HepG2 (cell line): ENCODE measurements around the gene ECSCR. TPM values are rescaled to one million over a fixed set of nuclear protein-coding genes. Genes with fewer than 3 reads are reported as not detected.

Source experiments
- ATAC-seq: fragments of 200-7000 bp; cut with Tn5 transposase; 3 replicates; pipeline ENCODE4 v1.9.1; 2020; ENCODE audit warnings: mild to moderate bottlenecking, moderate library complexity
- BruUV-seq: library from RNA; stranded (reverse); fragments of 400-500 nt; replicated peaks from 2 replicates; lab custom pipeline; 2021; lab: Mats Ljungman, UMichigan
- CTCF ChIA-PET: fragments of 300-600 bp; formaldehyde crosslinking; extraction: SDS; loops from one replicate; lab custom pipeline; 2021; ENCODE audit warnings: low total read pairs, inconsistent platforms, low intra/inter-chr PET ratio; lab: Yijun Ruan, JAX
- POLR2A ChIA-PET: fragments of 350-600 bp; sonication (Branson Sonifier 250); formaldehyde crosslinking; loops from one replicate; lab custom pipeline; 2020; ENCODE audit warnings: antibody characterized with exemption, inconsistent platforms; lab: Yijun Ruan, JAX
- DNase-seq: peaks from one replicate; pipeline ENCODE4 v3.0.0-alpha.2; 2015; ENCODE audit warnings: low spot score
- FAIRE-seq: peaks from 3 replicates; lab custom pipeline; 2011; peaks lifted over from hg19 to GRCh38; lab: Jason Lieb, UNC
- H2AFZ ChIP-seq: one replicate; pipeline ENCODE4 v1.6.1; 2011; ENCODE audit warnings: low read length, inconsistent platforms
- H3K27ac ChIP-seq: fragments of 300-600 bp; 3 replicates; pipeline ENCODE4 v1.8.0; 2011; ENCODE audit warnings: mixed run types, mild to moderate bottlenecking, mixed read lengths, low read length, inconsistent platforms; ENCODE audit not compliant: insufficient read depth; ENCODE audit errors: extremely low read length
- H3K27me3 ChIP-seq, 2 experiments: fragments of 200-600 bp in 1 of 2; 2 replicates in 1 of 2; 3 replicates in 1 of 2; pipeline versions ENCODE4 v1.6.0 to v1.8.0; 2011; ENCODE audit warnings: low read length in 2 of 2, mild to moderate bottlenecking in 2 of 2, moderate library complexity in 2 of 2, inconsistent platforms in 1 of 2; ENCODE audit not compliant: insufficient read depth in 2 of 2, control insufficient read depth in 1 of 2
- H3K36me3 ChIP-seq, 2 experiments: fragments of 200-600 bp in 1 of 2; replicated peaks in 1 of 2; 2 replicates in 1 of 2; 3 replicates in 1 of 2; pipeline versions ENCODE4 v1.5.1 to v1.8.0; 2011; ENCODE audit warnings: low read length in 2 of 2, inconsistent platforms in 1 of 2; ENCODE audit not compliant: insufficient read depth in 2 of 2, control insufficient read depth in 1 of 2
- H3K4me1 ChIP-seq: 2 replicates; pipeline ENCODE4 v1.5.1; 2012; ENCODE audit warnings: low read length, inconsistent platforms; ENCODE audit not compliant: insufficient read depth
- H3K4me2 ChIP-seq: 2 replicates; pipeline ENCODE4 v1.6.0; 2011; ENCODE audit warnings: low read depth, low read length, inconsistent platforms
- H3K4me3 ChIP-seq, 3 experiments: fragments of 200-600 bp in 1 of 3; sonication (generic), shearing (Covaris generic) in 1 of 3; replicated peaks in 1 of 3; 2 replicates each; pipeline ENCODE4 v1.5.1; 2011 to 2016; ENCODE audit warnings: low read length in 3 of 3, inconsistent platforms in 2 of 3, low read depth in 2 of 3, mild to moderate bottlenecking in 2 of 3, control low read depth in 1 of 3, mixed read lengths in 1 of 3; ENCODE audit not compliant: insufficient read depth in 1 of 3
- H3K79me2 ChIP-seq: one replicate; pipeline ENCODE4 v1.6.1; 2011; ENCODE audit warnings: low read length, inconsistent platforms; ENCODE audit not compliant: insufficient read depth
- H3K9ac ChIP-seq: 2 replicates; pipeline ENCODE4 v1.6.0; 2011; ENCODE audit warnings: mild to moderate bottlenecking, low read depth, low read length, inconsistent platforms; ENCODE audit not compliant: insufficient read depth
- H3K9me3 ChIP-seq: 2 replicates; pipeline ENCODE4 v1.5.1; 2012; ENCODE audit warnings: mild to moderate bottlenecking, low read length
- H4K20me1 ChIP-seq: 2 replicates; pipeline ENCODE4 v1.6.0; 2011; ENCODE audit warnings: inconsistent platforms, mild to moderate bottlenecking, low read length, moderate library complexity; ENCODE audit not compliant: insufficient read depth
- MAFG ChIP-seq: sonication (generic); formaldehyde crosslinking; IDR thresholded peaks from 2 replicates; pipeline ENCODE4 v1.5.1; 2020; ENCODE audit warnings: mild to moderate bottlenecking, missing genetic modification reagents
- NCOA2 ChIP-seq: sonication (generic); formaldehyde crosslinking; IDR thresholded peaks from 2 replicates; pipeline ENCODE4 v1.8.0; 2022; ENCODE audit warnings: inconsistent platforms
- PITX1 ChIP-seq: sonication (generic); formaldehyde crosslinking; IDR thresholded peaks from 2 replicates; pipeline ENCODE4 v1.5.1; 2020; ENCODE audit warnings: mild to moderate bottlenecking, missing genetic modification reagents
- TAF15 ChIP-seq: fragments of 200-400 bp; formaldehyde crosslinking; IDR thresholded peaks from one replicate; pipeline ENCODE4 v1.6.1; 2018; ENCODE audit warnings: mild to moderate bottlenecking, low read depth, low read length; ENCODE audit not compliant: poor library complexity, severe bottlenecking
- TP53 ChIP-seq: sonication (generic); formaldehyde crosslinking; conservative IDR thresholded peaks from 2 replicates; pipeline ENCODE4 v1.4.0; 2020; ENCODE audit warnings: missing genetic modification reagents
- ZFAT ChIP-seq: sonication (generic); formaldehyde crosslinking; conservative IDR thresholded peaks from 2 replicates; pipeline ENCODE4 v1.8.1; 2023; ENCODE audit warnings: missing genetic modification reagents, inconsistent platforms
- ZNF7 ChIP-seq: IDR thresholded peaks from 2 replicates; pipeline ENCODE4 v1.6.1; 2016; ENCODE audit warnings: missing biosample characterization, missing genetic modification reagents
- ZNF83 ChIP-seq: sonication (generic); formaldehyde crosslinking; IDR thresholded peaks from 2 replicates; pipeline ENCODE4 v1.4.0; 2020; ENCODE audit warnings: missing genetic modification reagents, mild to moderate bottlenecking, borderline replicate concordance
- WGBS: methylation state at CpG from one replicate; pipeline ENCODE4 v1.1.6; 2017; ENCODE audit warnings: low lambda C conversion rate; 5-methylcytosine and 5-hydroxymethylcytosine counted together
- in situ Hi-C: cut with HindIII; loops from 2 replicates; pipeline ENCODE4 v1.10.0; 2017; ENCODE audit warnings: low pct_unique_long_range_greater_than_20kb; ENCODE audit not compliant: extremely low pct_ligation_motif_present
- intact Hi-C: fragments of 100-400 bp; cut with micrococcal nuclease; formaldehyde crosslinking; loops from one replicate; pipeline ENCODE4 v1.10.0; 2022; ENCODE audit not compliant: unreplicated experiment
- polyA plus RNA-seq, 8 experiments: library from polyadenylated mRNA; depleted of rRNA in 3 of 8; stranded (reverse) in 7 of 8; unstranded in 1 of 8; fragments of >200 nt; fragmentation: Illumina TruSeq in 4 of 8; extraction: Trizol in 4 of 8; gene quantifications; 2 replicates each; pipeline versions ENCODE4 v1.2.1 to v1.2.3, GENCODE V29; 2011 to 2016; ENCODE audit warnings: low read depth in 4 of 8, missing spikeins in 1 of 8, mixed read lengths in 1 of 8; ENCODE audit not compliant: insufficient read depth in 1 of 8
- total RNA-seq, 5 experiments: library from RNA; depleted of rRNA; stranded (reverse); fragments of >200 nt; fragmentation: Illumina TruSeq; extraction: Trizol; gene quantifications; 2 replicates each; pipeline ENCODE4 v1.2.3, GENCODE V29; 2016; ENCODE audit warnings: low read depth in 1 of 5
- TF ChIP-seq, protein P1 (sequence below): sonication (generic); formaldehyde crosslinking; IDR thresholded peaks from 2 replicates; pipeline ENCODE4 v1.5.0; 2020; ENCODE audit warnings: mild to moderate bottlenecking, missing genetic modification reagents
- TF ChIP-seq, protein P2 (sequence below): sonication (generic); formaldehyde crosslinking; IDR thresholded peaks from 2 replicates; pipeline ENCODE4 v1.4.0; 2020; ENCODE audit warnings: missing genetic modification reagents
- TF ChIP-seq, protein P3 (sequence below): sonication (generic); formaldehyde crosslinking; IDR thresholded peaks from 2 replicates; pipeline ENCODE4 v1.5.1; 2020; ENCODE audit warnings: missing genetic modification reagents, mild to moderate bottlenecking, borderline replicate concordance
- TF ChIP-seq, protein P4 (sequence below): sonication (generic); formaldehyde crosslinking; IDR thresholded peaks from 2 replicates; pipeline ENCODE4 v1.4.0; 2020; ENCODE audit warnings: low read depth, mild to moderate bottlenecking, missing genetic modification reagents
- TF ChIP-seq, protein P5 (sequence below): sonication (generic); formaldehyde crosslinking; IDR thresholded peaks from 2 replicates; pipeline ENCODE4 v1.8.0; 2022; ENCODE audit warnings: mild to moderate bottlenecking, missing genetic modification reagents, moderate library complexity

The ECSCR gene
- total and polyA plus RNA-seq, 2 of the 13 experiments (the other 11 are each of a cell fraction or from before 2014, with no cell fraction given): 0.18 TPM; not detected in 1

- no peak for ATAC-seq
- Histone ChIP-seq H3K27ac (no peak overlapping the region), H3K4me2 (no peak overlapping the region), H3K4me1 (peaks cover 15% of the 10 kb centered on the region), H4K20me1 (no peaks in the 10 kb centered on the region), H3K4me3 (no peak overlapping the region), H2AFZ (no peak overlapping the region), H3K9ac (no peak overlapping the region), H3K27me3 (no peaks in the 10 kb centered on the region), H3K36me3 (no peaks in the 10 kb centered on the region), H3K9me3 (no peaks in the 10 kb centered on the region), H3K79me2 (no peaks in the 10 kb centered on the region)
- FAIRE-seq: no peak
- intact Hi-C loops (loop anchor here (5.0 to 10.0 kb wide), 2 partner anchors 67 to 309 kb away; no protein-coding TSS in a partner anchor), in situ Hi-C loops (no loop called here)
- no TSS peak for BruUV-seq
- WGBS: 96% methylated on average over 3 of the region's 3 CpGs
- TF ChIP-seq, protein P1, sequence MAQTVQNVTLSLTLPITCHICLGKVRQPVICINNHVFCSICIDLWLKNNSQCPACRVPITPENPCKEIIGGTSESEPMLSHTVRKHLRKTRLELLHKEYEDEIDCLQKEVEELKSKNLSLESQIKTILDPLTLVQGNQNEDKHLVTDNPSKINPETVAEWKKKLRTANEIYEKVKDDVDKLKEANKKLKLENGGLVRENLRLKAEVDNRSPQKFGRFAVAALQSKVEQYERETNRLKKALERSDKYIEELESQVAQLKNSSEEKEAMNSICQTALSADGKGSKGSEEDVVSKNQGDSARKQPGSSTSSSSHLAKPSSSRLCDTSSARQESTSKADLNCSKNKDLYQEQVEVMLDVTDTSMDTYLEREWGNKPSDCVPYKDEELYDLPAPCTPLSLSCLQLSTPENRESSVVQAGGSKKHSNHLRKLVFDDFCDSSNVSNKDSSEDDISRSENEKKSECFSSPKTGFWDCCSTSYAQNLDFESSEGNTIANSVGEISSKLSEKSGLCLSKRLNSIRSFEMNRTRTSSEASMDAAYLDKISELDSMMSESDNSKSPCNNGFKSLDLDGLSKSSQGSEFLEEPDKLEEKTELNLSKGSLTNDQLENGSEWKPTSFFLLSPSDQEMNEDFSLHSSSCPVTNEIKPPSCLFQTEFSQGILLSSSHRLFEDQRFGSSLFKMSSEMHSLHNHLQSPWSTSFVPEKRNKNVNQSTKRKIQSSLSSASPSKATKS (CRISPR knock-in tag): no peak
- no peak for TF ChIP-seq ZNF83 (CRISPR knock-in tag)
- TF ChIP-seq MAFG: no peak
- TF ChIP-seq, protein P2, sequence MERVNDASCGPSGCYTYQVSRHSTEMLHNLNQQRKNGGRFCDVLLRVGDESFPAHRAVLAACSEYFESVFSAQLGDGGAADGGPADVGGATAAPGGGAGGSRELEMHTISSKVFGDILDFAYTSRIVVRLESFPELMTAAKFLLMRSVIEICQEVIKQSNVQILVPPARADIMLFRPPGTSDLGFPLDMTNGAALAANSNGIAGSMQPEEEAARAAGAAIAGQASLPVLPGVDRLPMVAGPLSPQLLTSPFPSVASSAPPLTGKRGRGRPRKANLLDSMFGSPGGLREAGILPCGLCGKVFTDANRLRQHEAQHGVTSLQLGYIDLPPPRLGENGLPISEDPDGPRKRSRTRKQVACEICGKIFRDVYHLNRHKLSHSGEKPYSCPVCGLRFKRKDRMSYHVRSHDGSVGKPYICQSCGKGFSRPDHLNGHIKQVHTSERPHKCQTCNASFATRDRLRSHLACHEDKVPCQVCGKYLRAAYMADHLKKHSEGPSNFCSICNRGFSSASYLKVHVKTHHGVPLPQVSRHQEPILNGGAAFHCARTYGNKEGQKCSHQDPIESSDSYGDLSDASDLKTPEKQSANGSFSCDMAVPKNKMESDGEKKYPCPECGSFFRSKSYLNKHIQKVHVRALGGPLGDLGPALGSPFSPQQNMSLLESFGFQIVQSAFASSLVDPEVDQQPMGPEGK: no peak
- no peak for TF ChIP-seq TP53 (CRISPR knock-in tag)
- no peak for TF ChIP-seq TAF15
- no peak for TF ChIP-seq NCOA2 (CRISPR knock-in tag)
- no peak for TF ChIP-seq ZFAT (CRISPR knock-in tag)
- TF ChIP-seq PITX1 (CRISPR knock-in tag): no peak
- TF ChIP-seq ZNF7 (CRISPR knock-in tag): no peak
- TF ChIP-seq, protein P3, sequence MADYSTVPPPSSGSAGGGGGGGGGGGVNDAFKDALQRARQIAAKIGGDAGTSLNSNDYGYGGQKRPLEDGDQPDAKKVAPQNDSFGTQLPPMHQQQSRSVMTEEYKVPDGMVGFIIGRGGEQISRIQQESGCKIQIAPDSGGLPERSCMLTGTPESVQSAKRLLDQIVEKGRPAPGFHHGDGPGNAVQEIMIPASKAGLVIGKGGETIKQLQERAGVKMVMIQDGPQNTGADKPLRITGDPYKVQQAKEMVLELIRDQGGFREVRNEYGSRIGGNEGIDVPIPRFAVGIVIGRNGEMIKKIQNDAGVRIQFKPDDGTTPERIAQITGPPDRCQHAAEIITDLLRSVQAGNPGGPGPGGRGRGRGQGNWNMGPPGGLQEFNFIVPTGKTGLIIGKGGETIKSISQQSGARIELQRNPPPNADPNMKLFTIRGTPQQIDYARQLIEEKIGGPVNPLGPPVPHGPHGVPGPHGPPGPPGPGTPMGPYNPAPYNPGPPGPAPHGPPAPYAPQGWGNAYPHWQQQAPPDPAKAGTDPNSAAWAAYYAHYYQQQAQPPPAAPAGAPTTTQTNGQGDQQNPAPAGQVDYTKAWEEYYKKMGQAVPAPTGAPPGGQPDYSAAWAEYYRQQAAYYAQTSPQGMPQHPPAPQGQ (CRISPR knock-in tag): no peak
- TF ChIP-seq, protein P4, sequence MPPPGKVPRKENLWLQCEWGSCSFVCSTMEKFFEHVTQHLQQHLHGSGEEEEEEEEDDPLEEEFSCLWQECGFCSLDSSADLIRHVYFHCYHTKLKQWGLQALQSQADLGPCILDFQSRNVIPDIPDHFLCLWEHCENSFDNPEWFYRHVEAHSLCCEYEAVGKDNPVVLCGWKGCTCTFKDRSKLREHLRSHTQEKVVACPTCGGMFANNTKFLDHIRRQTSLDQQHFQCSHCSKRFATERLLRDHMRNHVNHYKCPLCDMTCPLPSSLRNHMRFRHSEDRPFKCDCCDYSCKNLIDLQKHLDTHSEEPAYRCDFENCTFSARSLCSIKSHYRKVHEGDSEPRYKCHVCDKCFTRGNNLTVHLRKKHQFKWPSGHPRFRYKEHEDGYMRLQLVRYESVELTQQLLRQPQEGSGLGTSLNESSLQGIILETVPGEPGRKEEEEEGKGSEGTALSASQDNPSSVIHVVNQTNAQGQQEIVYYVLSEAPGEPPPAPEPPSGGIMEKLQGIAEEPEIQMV (CRISPR knock-in tag): no peak
- TF ChIP-seq, protein P5, sequence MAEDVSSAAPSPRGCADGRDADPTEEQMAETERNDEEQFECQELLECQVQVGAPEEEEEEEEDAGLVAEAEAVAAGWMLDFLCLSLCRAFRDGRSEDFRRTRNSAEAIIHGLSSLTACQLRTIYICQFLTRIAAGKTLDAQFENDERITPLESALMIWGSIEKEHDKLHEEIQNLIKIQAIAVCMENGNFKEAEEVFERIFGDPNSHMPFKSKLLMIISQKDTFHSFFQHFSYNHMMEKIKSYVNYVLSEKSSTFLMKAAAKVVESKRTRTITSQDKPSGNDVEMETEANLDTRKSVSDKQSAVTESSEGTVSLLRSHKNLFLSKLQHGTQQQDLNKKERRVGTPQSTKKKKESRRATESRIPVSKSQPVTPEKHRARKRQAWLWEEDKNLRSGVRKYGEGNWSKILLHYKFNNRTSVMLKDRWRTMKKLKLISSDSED (CRISPR knock-in tag): no peak
- ChIA-PET CTCF (no interaction called here), POLR2A (interaction anchor here (1.3 kb wide), 1 partner anchor 67 kb away, joined by 4 read pairs; no protein-coding TSS in a partner anchor)
- no peak for DNase-seq
Observed at GRCh38 chr5:139435676-139436075, 26.9 kb downstream of the ECSCR start.
